Measurements from ENCODE around the gene KATNAL1. TPM values are rescaled to one million over a fixed set of nuclear protein-coding genes. Genes with fewer than 3 reads are reported as not detected.

The KATNAL1 gene
- total and polyA plus RNA-seq, 4 donors: 2.4 to 20.5 (median 9.3) TPM

GRCh38 chr13:30222254-30222653 is 85.1 kb downstream of the KATNAL1 start:
- TF ChIP-seq, protein P1, sequence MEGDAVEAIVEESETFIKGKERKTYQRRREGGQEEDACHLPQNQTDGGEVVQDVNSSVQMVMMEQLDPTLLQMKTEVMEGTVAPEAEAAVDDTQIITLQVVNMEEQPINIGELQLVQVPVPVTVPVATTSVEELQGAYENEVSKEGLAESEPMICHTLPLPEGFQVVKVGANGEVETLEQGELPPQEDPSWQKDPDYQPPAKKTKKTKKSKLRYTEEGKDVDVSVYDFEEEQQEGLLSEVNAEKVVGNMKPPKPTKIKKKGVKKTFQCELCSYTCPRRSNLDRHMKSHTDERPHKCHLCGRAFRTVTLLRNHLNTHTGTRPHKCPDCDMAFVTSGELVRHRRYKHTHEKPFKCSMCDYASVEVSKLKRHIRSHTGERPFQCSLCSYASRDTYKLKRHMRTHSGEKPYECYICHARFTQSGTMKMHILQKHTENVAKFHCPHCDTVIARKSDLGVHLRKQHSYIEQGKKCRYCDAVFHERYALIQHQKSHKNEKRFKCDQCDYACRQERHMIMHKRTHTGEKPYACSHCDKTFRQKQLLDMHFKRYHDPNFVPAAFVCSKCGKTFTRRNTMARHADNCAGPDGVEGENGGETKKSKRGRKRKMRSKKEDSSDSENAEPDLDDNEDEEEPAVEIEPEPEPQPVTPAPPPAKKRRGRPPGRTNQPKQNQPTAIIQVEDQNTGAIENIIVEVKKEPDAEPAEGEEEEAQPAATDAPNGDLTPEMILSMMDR (IDR thresholded peaks at IDR 0.05; ENCODE audit: control extremely low read depth, extremely low read depth): no peak
- peaks cover 0 to 6% (median 0%) of the 10 kb centered on the region in 4 donors for H3K9me3 ChIP-seq (ENCODE audit: control insufficient read depth in 4 of 4, insufficient read depth in 3 of 4, low read length in 3 of 4)

GRCh38 chr13:30216111-30216510 is 91.2 kb downstream of the KATNAL1 start:
- TF ChIP-seq, protein P1 (IDR thresholded peaks at IDR 0.05; ENCODE audit: control extremely low read depth, extremely low read depth): no peak
- Histone ChIP-seq H3K9ac (ENCODE audit: insufficient read depth in 1 of 2, low read length in 2 of 2) (no peak overlapping the region), H3K27ac (ENCODE audit: low read depth in 1 of 2, low read length in 1 of 2) (no peak overlapping the region), H3K4me3 (no peak overlapping the region), H3K4me1 (ENCODE audit: control insufficient read depth in 5 of 5, insufficient read depth in 5 of 5, low read length in 5 of 5) (no peaks in the 10 kb centered on the region), H3K9me3 (ENCODE audit: control insufficient read depth in 4 of 4, insufficient read depth in 3 of 4, low read length in 3 of 4) (no peaks in the 10 kb centered on the region), H3K27me3 (ENCODE audit: control insufficient read depth in 3 of 3, insufficient read depth in 3 of 3, low read length in 2 of 3) (no peaks in the 10 kb centered on the region), H3K36me3 (ENCODE audit: control insufficient read depth in 4 of 4, insufficient read depth in 4 of 4, low read length in 4 of 4) (peaks cover 1 to 5% (median 4%) of the 10 kb centered on the region in 4 donors)
- WGBS, 2 donors: 83 to 88% methylated on average over 2 of the region's 2 CpGs
- no peak for ATAC-seq (ENCODE audit: insufficient read depth, low FRiP score)
- DNase-seq: no peak

More at GRCh38 chr13:30222254-30222653, 85.1 kb downstream of the KATNAL1 start:
- Histone ChIP-seq H3K4me3 (no peak overlapping the region), H3K9ac (ENCODE audit: insufficient read depth in 1 of 2, low read length in 2 of 2) (no peak overlapping the region), H3K27me3 (ENCODE audit: control insufficient read depth in 3 of 3, insufficient read depth in 3 of 3, low read length in 2 of 3) (no peaks in the 10 kb centered on the region), H3K36me3 (ENCODE audit: control insufficient read depth in 4 of 4, insufficient read depth in 4 of 4, low read length in 4 of 4) (peaks cover 6 to 42% (median 19%) of the 10 kb centered on the region in 4 donors), H3K27ac (ENCODE audit: low read depth in 1 of 2, low read length in 1 of 2) (no peak overlapping the region), H3K4me1 (ENCODE audit: control insufficient read depth in 5 of 5, insufficient read depth in 5 of 5, low read length in 5 of 5) (no peaks in the 10 kb centered on the region)
- no peak for ATAC-seq (ENCODE audit: insufficient read depth, low FRiP score)
- 79 to 90% methylated on average over 3 of the region's 3 CpGs for WGBS, 2 donors
- no peak for DNase-seq

DNA sequence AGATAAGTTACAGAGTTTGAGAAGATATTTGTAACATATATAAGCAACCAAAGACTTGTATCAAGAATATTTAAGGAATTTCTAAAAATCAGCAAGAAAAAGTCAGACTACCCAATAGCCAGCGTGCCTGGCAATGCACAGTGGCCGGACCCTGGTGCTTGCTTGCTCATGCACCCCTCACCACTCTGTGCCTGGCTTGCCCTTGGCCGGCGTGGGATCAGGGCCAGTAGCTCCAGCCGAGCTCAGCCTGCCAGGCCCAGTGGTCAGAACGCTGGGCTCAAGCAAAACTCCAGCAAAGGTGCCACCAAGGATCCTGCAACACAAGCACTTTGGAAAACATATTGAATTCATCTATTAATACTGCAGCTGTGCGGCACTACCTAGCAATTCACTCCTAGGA is 95.1 kb downstream of the KATNAL1 start:
- H3K27me3 ChIP-seq (ENCODE audit: control insufficient read depth in 3 of 3, insufficient read depth in 3 of 3, low read length in 2 of 3): no peaks in the 10 kb centered on the region
- ATAC-seq (ENCODE audit: insufficient read depth, low FRiP score) (no peak), DNase-seq (no peak)
- H3K27ac ChIP-seq (ENCODE audit: low read depth in 1 of 2, low read length in 1 of 2): no peak overlapping the region
- H3K9ac ChIP-seq (ENCODE audit: insufficient read depth in 1 of 2, low read length in 2 of 2): no peak overlapping the region
- TF ChIP-seq, protein P1 (IDR thresholded peaks at IDR 0.05; ENCODE audit: control extremely low read depth, extremely low read depth): no peak
- peaks cover 0 to 8% (median 3%) of the 10 kb centered on the region in 4 donors for H3K36me3 ChIP-seq (ENCODE audit: control insufficient read depth in 4 of 4, insufficient read depth in 4 of 4, low read length in 4 of 4)
- no peaks in the 10 kb centered on the region for H3K4me1 ChIP-seq (ENCODE audit: control insufficient read depth in 5 of 5, insufficient read depth in 5 of 5, low read length in 5 of 5)
- no peaks in the 10 kb centered on the region for H3K9me3 ChIP-seq (ENCODE audit: control insufficient read depth in 4 of 4, insufficient read depth in 3 of 4, low read length in 3 of 4)
- H3K4me3 ChIP-seq: no peak overlapping the region
- 98% methylated on average over 7 of the region's 7 CpGs for WGBS, 2 donors

DNA sequence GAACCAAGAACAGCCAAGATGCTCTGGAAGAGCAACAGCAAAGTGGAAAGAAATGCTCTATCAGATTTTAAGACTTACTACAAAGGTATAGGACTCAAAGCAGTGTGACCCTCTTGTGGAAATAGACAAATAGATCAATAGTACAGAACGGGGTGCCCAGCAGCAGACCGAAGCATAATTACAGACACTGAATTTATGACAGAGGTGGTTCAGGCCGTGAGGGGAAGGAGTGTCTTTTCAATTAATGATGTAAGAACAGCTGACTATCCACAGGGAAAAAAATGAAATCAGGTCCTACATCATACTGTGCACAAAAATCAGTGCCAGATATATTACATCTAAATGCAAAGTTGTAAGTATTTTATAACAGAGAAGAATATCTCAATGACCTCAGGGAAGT is 95.6 kb downstream of the KATNAL1 start:
- DNase-seq: no peak
- TF ChIP-seq, protein P1 (IDR thresholded peaks at IDR 0.05; ENCODE audit: control extremely low read depth, extremely low read depth): no peak
- WGBS, 2 donors: 91 to 93% methylated on average over 3 of the region's 3 CpGs
- Histone ChIP-seq H3K27ac (ENCODE audit: low read depth in 1 of 2, low read length in 1 of 2) (no peak overlapping the region), H3K4me1 (ENCODE audit: control insufficient read depth in 5 of 5, insufficient read depth in 5 of 5, low read length in 5 of 5) (no peaks in the 10 kb centered on the region), H3K27me3 (ENCODE audit: control insufficient read depth in 3 of 3, insufficient read depth in 3 of 3, low read length in 2 of 3) (no peaks in the 10 kb centered on the region), H3K36me3 (ENCODE audit: control insufficient read depth in 4 of 4, insufficient read depth in 4 of 4, low read length in 4 of 4) (peaks cover 0 to 7% (median 3%) of the 10 kb centered on the region in 4 donors), H3K4me3 (no peak overlapping the region), H3K9ac (ENCODE audit: insufficient read depth in 1 of 2, low read length in 2 of 2) (no peak overlapping the region), H3K9me3 (ENCODE audit: control insufficient read depth in 4 of 4, insufficient read depth in 3 of 4, low read length in 3 of 4) (no peaks in the 10 kb centered on the region)
- no peak for ATAC-seq (ENCODE audit: insufficient read depth, low FRiP score)

All from lung (tissue), 12 donors.